GM15510 (cell line): ENCODE results near the gene CCSER1.

Source experiments
- POLR2A ChIP-seq: IDR thresholded peaks from 3 replicates; pipeline ENCODE4 v1.6.1; 2011; ENCODE audit warnings: borderline replicate concordance; ENCODE audit not compliant: insufficient read length; ENCODE audit errors: extremely low read depth

The CCSER1 gene

DNA sequence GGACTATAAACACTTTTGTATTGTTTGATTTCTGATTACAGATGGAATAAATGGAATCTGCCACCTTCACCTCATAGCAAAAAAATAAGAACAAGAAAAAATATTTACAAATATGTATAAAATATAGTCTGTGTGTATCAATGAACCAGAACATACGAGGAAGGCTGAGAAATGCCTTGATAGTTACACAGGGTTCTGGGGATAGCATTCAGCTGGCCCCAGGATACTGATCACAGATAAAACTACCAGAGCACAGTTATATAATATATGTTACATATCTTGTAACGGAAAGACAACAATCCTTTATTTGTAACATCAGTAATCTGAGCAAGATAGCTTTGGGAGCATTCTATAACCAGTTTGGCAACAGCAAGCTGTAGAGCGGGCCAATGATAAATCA lies 1101.5 kb downstream of the CCSER1 start:
- no peak for TF ChIP-seq POLR2A

DNA sequence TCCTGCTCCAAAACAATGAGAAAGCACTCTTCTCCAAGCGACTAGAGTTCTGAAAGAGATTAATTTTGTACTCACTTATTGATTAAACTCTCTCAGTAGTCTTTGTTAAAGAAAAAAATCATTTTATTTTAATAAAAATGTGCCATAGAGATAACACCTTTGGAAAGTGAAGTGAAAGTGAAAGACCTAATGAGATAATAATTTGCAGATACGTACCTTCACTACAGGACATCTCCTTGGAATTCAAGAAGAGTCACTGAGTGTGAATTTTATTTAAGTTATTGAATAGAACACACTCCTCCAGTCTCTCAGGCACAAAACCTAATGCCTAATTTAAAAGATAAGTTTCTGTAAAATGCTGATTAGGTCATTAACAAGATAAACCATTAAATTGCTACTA lies 1106.0 kb downstream of the CCSER1 start:
- TF ChIP-seq POLR2A = no peak

DNA sequence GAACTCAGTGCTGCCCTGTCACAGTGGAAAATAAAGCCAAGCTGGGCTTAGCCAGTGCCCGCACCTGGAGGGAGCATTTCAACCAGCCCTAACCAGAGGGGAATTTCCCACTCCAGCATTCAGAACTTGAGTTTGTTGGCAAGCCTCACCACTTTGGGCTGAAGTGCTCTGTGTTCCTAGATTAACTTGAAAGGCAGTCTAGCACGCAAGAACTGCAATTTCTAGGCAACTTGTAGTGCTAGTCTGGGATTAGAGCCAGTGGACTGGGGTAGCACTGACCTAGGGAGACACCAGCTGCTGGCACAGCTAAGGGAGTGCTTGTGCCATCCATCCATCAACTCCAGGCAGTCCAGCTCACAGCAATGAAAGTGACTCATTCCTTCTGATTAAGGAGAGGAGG lies 1115.9 kb downstream of the CCSER1 start:
- TF ChIP-seq POLR2A = no peak

- TF ChIP-seq POLR2A = no peak
These were observed 1128.8 kb downstream of the CCSER1 start for GRCh38 chr4:91256043-91256442.

DNA sequence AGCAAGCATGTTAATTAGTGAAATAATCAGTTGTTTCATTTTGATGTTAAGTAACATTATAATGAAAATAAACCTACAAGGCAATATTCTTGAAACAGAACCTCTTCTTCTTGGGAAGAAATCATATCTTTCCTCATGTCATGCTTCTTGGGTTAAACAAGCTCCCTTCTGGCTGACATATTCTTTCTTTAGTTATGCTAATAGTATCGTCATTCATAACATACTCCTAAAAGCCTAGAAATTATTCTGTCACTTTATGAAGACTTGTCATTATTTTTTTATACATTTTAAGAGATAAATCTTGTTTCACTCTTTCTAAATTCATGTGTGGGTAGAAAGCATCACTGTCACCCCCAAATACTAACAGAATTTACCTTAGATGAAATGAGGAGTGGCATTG lies 1129.6 kb downstream of the CCSER1 start:
- no peak for TF ChIP-seq POLR2A

DNA sequence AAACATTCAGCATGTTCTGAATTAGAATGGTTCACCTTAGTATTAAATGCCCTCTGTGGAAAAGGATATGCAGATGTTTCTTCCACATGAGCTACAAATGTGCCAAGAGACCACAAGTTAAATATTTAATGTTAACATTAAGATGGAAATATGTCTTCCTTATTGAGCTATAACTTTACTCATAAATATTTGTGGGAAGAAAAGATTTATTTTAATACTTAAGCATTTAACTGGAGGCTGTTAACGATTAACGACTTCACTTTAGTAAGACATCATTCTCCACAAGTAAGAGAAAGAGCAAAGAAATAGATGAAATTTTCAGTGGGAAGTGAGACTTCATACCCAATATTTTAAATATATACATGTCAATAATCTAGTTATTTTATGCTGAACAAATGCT lies 1130.5 kb downstream of the CCSER1 start:
- TF ChIP-seq POLR2A = no peak

DNA sequence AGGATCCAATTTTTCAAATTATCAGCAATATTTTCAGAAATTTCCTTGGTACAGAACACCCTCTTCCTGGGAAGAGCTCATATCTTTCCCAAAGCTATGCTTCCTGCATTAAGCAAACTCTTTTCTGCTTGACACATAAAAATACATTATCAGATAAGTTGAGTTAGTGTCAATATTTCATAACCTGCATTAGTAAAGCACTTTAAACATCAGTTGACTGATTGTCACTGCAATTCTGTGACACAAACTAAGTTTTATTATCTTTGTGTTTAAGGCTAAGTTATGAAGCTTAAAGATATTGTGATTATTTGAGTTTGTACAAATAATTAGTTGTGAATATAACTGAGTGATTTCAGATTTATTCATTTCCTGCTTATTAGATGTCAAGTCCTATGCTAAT lies 1131.1 kb downstream of the CCSER1 start:
- no peak for TF ChIP-seq POLR2A

DNA sequence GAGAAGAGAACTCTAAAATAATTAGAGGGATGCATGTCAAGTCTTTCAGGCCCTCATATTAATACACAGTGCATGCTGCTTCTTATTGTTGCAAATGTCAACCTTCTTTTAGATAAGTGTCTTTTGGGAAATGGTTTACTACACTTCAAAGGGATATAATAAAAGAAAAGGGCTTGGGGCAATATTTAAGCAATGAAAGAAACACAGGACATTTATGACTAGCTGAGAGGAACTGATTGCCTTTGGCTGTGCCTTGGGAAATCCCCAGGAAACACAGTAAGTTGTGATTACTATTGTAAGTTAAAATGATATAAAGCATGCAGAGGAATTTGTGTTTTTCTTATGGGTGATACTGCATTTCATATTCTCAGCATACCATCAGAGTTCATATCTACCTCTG lies 1140.3 kb downstream of the CCSER1 start:
- no peak for TF ChIP-seq POLR2A

GRCh38 chr4:91268913-91269312 lies 1141.7 kb downstream of the CCSER1 start:
- TF ChIP-seq POLR2A = no peak

DNA sequence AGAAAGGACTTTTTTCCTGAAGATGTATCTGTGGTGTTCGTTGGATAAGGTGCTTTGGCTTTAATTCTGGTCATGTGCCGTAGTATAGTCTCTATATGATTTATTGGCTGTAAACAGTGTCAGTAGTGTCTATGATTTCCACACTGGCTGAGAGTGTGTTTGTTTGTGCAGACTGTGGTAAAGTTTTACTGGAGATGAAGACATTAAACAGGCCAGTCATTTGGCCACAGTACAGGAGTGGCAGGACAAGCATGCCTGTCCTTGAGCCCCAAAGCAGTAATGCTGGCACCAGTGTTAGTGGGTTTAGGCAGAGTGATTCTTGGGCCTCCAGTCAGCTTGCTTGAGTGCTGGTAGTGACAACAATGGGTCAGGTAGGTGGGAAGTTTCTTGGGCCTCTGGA lies 1152.7 kb downstream of the CCSER1 start:
- no peak for TF ChIP-seq POLR2A

DNA sequence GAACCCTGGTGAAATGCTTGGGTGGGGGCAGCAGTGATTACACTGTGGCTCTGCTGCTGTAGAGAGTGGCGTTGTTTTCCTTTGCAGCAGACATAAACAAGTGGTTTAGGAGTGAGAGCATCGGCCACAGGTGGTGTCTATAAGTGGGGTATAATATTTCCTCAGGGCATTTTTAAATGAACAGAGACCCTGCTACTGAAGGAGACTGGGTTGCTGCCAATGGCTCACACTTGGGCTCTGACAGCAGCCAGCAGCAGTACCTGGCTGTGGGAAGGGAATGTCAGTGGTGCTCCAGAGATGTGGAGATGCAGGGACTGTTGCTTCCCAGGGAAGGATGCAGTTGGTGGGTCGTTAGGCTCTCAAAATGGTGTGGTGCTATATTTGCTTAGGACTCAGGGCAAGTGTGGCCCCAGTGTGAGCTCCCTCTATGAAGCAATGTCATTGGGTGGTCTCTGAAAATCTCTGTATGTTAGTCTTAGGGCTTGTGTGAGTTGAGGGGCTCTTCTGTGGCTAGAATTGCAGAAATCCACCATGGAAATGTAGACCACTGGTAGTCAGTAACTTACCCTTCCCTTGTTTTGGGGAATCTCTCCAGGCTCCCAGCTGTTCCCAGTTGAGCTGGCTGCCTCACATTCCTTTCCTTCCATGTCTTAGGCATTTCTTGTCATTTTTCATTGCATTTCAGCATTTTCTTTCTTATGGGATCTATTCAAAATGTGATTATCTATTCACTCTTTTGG lies 1153.5 kb downstream of the CCSER1 start:
- no peak for TF ChIP-seq POLR2A

DNA sequence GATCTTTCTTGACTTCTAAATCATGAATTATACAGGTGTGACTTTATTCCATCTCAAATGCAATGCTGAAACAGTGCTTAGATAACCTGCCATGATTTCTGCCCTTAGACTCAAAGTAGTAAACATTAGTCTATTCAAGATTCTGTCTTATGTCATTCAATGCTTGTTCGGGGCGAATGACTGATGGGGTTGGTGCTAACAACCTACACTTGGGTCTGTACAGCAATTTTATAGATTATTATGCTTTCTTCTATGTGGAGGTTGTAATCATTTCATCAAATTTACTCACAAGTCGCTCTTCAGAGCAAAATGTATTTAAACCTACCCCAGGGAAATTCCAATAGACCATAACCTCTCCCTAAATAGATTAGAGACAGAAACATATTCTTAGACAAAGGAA lies 1155.0 kb downstream of the CCSER1 start:
- no peak for TF ChIP-seq POLR2A

DNA sequence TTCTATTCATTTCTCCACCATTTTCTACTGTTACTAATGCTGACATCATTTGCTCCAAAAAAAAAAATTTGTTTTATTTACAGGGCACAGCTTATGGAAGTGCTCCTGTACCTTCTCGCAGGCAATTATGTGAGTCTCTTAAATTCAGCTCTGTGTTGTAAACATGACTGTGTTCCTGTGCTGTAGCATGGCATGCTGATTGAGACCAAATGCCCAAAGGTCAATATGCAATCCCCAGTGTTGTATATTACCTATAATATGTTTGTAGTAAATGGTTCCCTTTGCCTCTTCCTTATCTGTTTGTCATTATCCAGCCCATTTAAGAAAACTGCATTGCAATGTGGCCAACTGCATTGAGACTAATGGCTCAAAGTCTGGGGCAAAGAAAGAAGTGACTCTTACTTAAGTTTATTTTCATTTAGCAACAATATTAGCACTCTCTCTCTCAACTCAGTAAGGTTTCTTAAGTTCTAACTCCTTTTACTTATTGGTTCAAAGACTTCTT lies 1156.6 kb downstream of the CCSER1 start:
- TF ChIP-seq POLR2A = no peak

GRCh38 chr4:91284480-91284879 lies 1157.3 kb downstream of the CCSER1 start:
- TF ChIP-seq POLR2A = no peak

DNA sequence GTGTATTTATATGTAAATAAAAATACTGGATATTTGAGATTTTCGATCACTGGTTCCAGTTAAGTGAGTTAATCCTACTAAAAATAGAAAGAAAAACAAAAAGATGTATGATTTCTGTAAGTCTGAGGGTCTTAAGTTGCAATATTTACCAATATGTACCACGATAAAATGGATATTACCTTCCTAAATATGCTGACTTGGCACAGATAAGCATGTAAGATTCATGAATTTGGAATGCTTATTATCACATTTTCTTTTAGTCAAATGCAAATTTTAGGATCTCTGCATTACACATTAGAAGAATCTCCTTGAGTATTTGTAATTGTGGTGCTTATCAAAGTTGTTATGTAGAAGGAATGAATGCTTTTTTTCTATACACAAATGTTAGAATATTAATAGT lies 1158.3 kb downstream of the CCSER1 start:
- no peak for TF ChIP-seq POLR2A

DNA sequence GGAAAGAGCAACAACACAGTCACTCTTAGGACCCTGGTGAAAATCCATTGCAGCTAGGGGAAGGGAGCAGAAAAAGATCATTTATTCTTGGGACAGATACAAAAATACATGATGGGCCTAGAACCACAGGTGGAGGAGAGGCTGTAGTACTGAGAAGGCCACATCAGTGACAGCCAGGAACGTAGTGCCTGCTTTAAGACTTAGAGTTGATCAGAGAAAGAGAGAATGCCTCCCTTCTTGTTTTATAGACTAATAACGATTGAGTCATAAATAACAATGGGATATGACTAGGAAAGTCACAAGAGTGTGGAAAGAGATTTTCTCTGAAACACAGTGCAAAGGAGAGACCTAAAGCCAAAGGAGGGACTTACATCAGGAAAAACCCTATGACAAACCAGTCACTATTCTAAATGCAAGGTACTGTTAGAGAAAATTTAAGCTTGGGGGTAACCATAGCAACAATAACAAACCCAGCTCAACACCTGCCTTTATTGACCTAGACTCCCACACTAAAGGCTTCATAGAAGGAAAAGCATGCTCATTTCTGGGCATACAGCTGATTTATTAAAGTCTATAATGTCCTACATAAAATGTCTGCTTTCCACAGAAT lies 1161.6 kb downstream of the CCSER1 start:
- no peak for TF ChIP-seq POLR2A
